HepG2 (cell line): ENCODE measurements around the gene CAB39. TPM values are rescaled to one million over a fixed set of nuclear protein-coding genes. Genes with fewer than 3 reads are reported as not detected.

Experiments used
- ATAC-seq: fragments of 200-7000 bp; cut with Tn5 transposase; 3 replicates; pipeline ENCODE4 v1.9.1; 2020; ENCODE audit warnings: mild to moderate bottlenecking, moderate library complexity
- BruUV-seq: library from RNA; stranded (reverse); fragments of 400-500 nt; replicated peaks from 2 replicates; lab custom pipeline; 2021; lab: Mats Ljungman, UMichigan
- CTCF ChIA-PET: fragments of 300-600 bp; formaldehyde crosslinking; extraction: SDS; loops from one replicate; lab custom pipeline; 2021; ENCODE audit warnings: low total read pairs, inconsistent platforms, low intra/inter-chr PET ratio; lab: Yijun Ruan, JAX
- POLR2A ChIA-PET: fragments of 350-600 bp; sonication (Branson Sonifier 250); formaldehyde crosslinking; loops from one replicate; lab custom pipeline; 2020; ENCODE audit warnings: antibody characterized with exemption, inconsistent platforms; lab: Yijun Ruan, JAX
- DNase-seq: peaks from one replicate; pipeline ENCODE4 v3.0.0-alpha.2; 2015; ENCODE audit warnings: low spot score
- FAIRE-seq: peaks from 3 replicates; lab custom pipeline; 2011; peaks lifted over from hg19 to GRCh38; lab: Jason Lieb, UNC
- H2AFZ ChIP-seq: one replicate; pipeline ENCODE4 v1.6.1; 2011; ENCODE audit warnings: low read length, inconsistent platforms
- H3K27ac ChIP-seq: fragments of 300-600 bp; 3 replicates; pipeline ENCODE4 v1.8.0; 2011; ENCODE audit warnings: mixed run types, mild to moderate bottlenecking, mixed read lengths, low read length, inconsistent platforms; ENCODE audit not compliant: insufficient read depth; ENCODE audit errors: extremely low read length
- H3K27me3 ChIP-seq, 2 experiments: fragments of 200-600 bp in 1 of 2; 2 replicates in 1 of 2; 3 replicates in 1 of 2; pipeline versions ENCODE4 v1.6.0 to v1.8.0; 2011; ENCODE audit warnings: low read length in 2 of 2, mild to moderate bottlenecking in 2 of 2, moderate library complexity in 2 of 2, inconsistent platforms in 1 of 2; ENCODE audit not compliant: insufficient read depth in 2 of 2, control insufficient read depth in 1 of 2
- H3K36me3 ChIP-seq, 2 experiments: fragments of 200-600 bp in 1 of 2; replicated peaks in 1 of 2; 2 replicates in 1 of 2; 3 replicates in 1 of 2; pipeline versions ENCODE4 v1.5.1 to v1.8.0; 2011; ENCODE audit warnings: low read length in 2 of 2, inconsistent platforms in 1 of 2; ENCODE audit not compliant: insufficient read depth in 2 of 2, control insufficient read depth in 1 of 2
- H3K4me1 ChIP-seq: 2 replicates; pipeline ENCODE4 v1.5.1; 2012; ENCODE audit warnings: low read length, inconsistent platforms; ENCODE audit not compliant: insufficient read depth
- H3K4me2 ChIP-seq: 2 replicates; pipeline ENCODE4 v1.6.0; 2011; ENCODE audit warnings: low read depth, low read length, inconsistent platforms
- H3K4me3 ChIP-seq, 3 experiments: fragments of 200-600 bp in 1 of 3; sonication (generic), shearing (Covaris generic) in 1 of 3; replicated peaks in 1 of 3; 2 replicates each; pipeline ENCODE4 v1.5.1; 2011 to 2016; ENCODE audit warnings: low read length in 3 of 3, inconsistent platforms in 2 of 3, low read depth in 2 of 3, mild to moderate bottlenecking in 2 of 3, control low read depth in 1 of 3, mixed read lengths in 1 of 3; ENCODE audit not compliant: insufficient read depth in 1 of 3
- H3K79me2 ChIP-seq: one replicate; pipeline ENCODE4 v1.6.1; 2011; ENCODE audit warnings: low read length, inconsistent platforms; ENCODE audit not compliant: insufficient read depth
- H3K9ac ChIP-seq: 2 replicates; pipeline ENCODE4 v1.6.0; 2011; ENCODE audit warnings: mild to moderate bottlenecking, low read depth, low read length, inconsistent platforms; ENCODE audit not compliant: insufficient read depth
- H3K9me3 ChIP-seq: 2 replicates; pipeline ENCODE4 v1.5.1; 2012; ENCODE audit warnings: mild to moderate bottlenecking, low read length
- H4K20me1 ChIP-seq: 2 replicates; pipeline ENCODE4 v1.6.0; 2011; ENCODE audit warnings: inconsistent platforms, mild to moderate bottlenecking, low read length, moderate library complexity; ENCODE audit not compliant: insufficient read depth
- KAT2B ChIP-seq: fragments of 150-350 bp; IDR thresholded peaks from 2 replicates; pipeline ENCODE4 v1.6.1; 2014; ENCODE audit warnings: low read depth, low read length, borderline replicate concordance
- NR3C1 ChIP-seq: sonication (generic); formaldehyde crosslinking; IDR thresholded peaks from 2 replicates; pipeline ENCODE4 v1.4.0; 2020; ENCODE audit warnings: missing genetic modification reagents
- SRSF4 ChIP-seq: fragments of 200-400 bp; formaldehyde crosslinking; IDR thresholded peaks from one replicate; pipeline ENCODE4 v1.6.1; 2018; ENCODE audit warnings: mild to moderate bottlenecking, low read depth, low read length, moderate library complexity; ENCODE audit not compliant: poor library complexity, severe bottlenecking
- ZNF552 ChIP-seq: sonication (generic); formaldehyde crosslinking; IDR thresholded peaks from 2 replicates; pipeline ENCODE4 v1.9.0; 2022; ENCODE audit warnings: missing genetic modification reagents, mild to moderate bottlenecking, borderline replicate concordance
- ZNF790 ChIP-seq: sonication (generic); formaldehyde crosslinking; IDR thresholded peaks from 2 replicates; pipeline ENCODE4 v1.8.0; 2022; ENCODE audit warnings: missing genetic modification reagents, mild to moderate bottlenecking, borderline replicate concordance
- WGBS: methylation state at CpG from one replicate; pipeline ENCODE4 v1.1.6; 2017; ENCODE audit warnings: low lambda C conversion rate; 5-methylcytosine and 5-hydroxymethylcytosine counted together
- in situ Hi-C: cut with HindIII; loops from 2 replicates; pipeline ENCODE4 v1.10.0; 2017; ENCODE audit warnings: low pct_unique_long_range_greater_than_20kb; ENCODE audit not compliant: extremely low pct_ligation_motif_present
- intact Hi-C: fragments of 100-400 bp; cut with micrococcal nuclease; formaldehyde crosslinking; loops from one replicate; pipeline ENCODE4 v1.10.0; 2022; ENCODE audit not compliant: unreplicated experiment
- polyA plus RNA-seq, 8 experiments: library from polyadenylated mRNA; depleted of rRNA in 3 of 8; stranded (reverse) in 7 of 8; unstranded in 1 of 8; fragments of >200 nt; fragmentation: Illumina TruSeq in 4 of 8; extraction: Trizol in 4 of 8; gene quantifications; 2 replicates each; pipeline versions ENCODE4 v1.2.1 to v1.2.3, GENCODE V29; 2011 to 2016; ENCODE audit warnings: low read depth in 4 of 8, missing spikeins in 1 of 8, mixed read lengths in 1 of 8; ENCODE audit not compliant: insufficient read depth in 1 of 8
- total RNA-seq, 5 experiments: library from RNA; depleted of rRNA; stranded (reverse); fragments of >200 nt; fragmentation: Illumina TruSeq; extraction: Trizol; gene quantifications; 2 replicates each; pipeline ENCODE4 v1.2.3, GENCODE V29; 2016; ENCODE audit warnings: low read depth in 1 of 5
- TF ChIP-seq, protein P1 (sequence below): sonication (generic); formaldehyde crosslinking; IDR thresholded peaks from 2 replicates; pipeline ENCODE4 v1.5.1; 2020; ENCODE audit warnings: missing genetic modification reagents, mild to moderate bottlenecking, borderline replicate concordance
- TF ChIP-seq, protein P2 (sequence below): sonication (generic); formaldehyde crosslinking; conservative IDR thresholded peaks from 2 replicates; pipeline ENCODE4 v1.4.0; 2020; ENCODE audit warnings: missing genetic modification reagents
- TF ChIP-seq, protein P3 (sequence below): sonication (generic); formaldehyde crosslinking; IDR thresholded peaks from 2 replicates; pipeline ENCODE4 v1.5.0; 2020; ENCODE audit warnings: missing genetic modification reagents, mild to moderate bottlenecking, borderline replicate concordance
- TF ChIP-seq, protein P4 (sequence below), 2 experiments: sonication (generic) in 1 of 2; formaldehyde crosslinking in 1 of 2; IDR thresholded peaks; 2 replicates each; pipeline versions ENCODE4 v1.4.0 to v1.6.1; 2016 to 2020; ENCODE audit warnings: borderline replicate concordance in 1 of 2, low read depth in 1 of 2, mild to moderate bottlenecking in 1 of 2, missing genetic modification reagents in 1 of 2
- TF ChIP-seq, protein P5 (sequence below), 2 experiments: sonication (generic) in 1 of 2; formaldehyde crosslinking in 1 of 2; IDR thresholded peaks; 2 replicates each; pipeline versions ENCODE4 v1.5.1 to v1.6.1; 2011 to 2020; ENCODE audit warnings: borderline replicate concordance in 1 of 2, low read depth in 1 of 2, low read length in 1 of 2, mild to moderate bottlenecking in 1 of 2, missing genetic modification reagents in 1 of 2, moderate library complexity in 1 of 2

The CAB39 gene
- total and polyA plus RNA-seq, 2 of the 13 experiments (the other 11 are each of a cell fraction or from before 2014, with no cell fraction given) = 19.3 to 45.3 TPM

DNA sequence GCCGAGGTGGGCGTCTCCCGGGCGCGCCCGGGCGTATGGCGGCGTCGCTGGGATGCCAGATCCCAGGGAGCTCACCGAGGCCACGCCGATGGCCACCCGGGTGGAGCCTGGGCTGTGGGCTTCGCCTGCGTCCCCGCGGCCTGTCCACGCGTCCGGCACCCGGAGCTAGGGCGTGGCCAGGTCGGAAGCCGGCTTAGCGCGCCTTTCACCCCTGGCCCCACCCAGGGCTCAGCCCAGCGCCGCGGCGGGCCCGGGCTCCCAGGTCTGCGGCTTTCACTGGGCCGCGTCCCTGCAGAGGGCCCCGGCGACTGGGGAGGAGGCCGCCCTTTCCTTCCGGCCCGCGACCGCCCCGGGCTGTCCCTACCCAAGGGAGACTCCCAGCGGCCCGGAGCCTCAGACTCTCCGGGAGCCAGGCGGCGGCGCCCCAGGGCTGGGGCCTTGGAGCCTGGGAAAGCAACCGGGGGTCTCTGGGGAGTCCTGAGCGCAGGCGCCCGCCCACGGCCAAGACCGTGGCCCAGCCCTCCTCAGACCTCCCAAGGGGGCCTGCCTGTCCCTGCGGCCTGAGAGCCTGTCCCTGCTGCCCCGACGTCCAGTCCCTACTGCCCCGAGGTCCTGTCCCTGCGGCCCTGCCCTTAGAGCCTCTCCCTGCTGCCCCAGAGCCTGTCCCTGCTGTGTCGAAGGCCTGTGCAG lies 115.8 kb downstream of the CAB39 start:
- peaks cover 7% of the 10 kb centered on the region; the same call in 1 of the 2 replicates for H3K9me3 ChIP-seq
- no peak overlapping the region for H3K4me2 ChIP-seq
- in situ Hi-C loops = no loop called here
- no peak overlapping the region for H2AFZ ChIP-seq
- H4K20me1 ChIP-seq = no peaks in the 10 kb centered on the region
- H3K27me3 ChIP-seq = peaks cover 2 to 48% of the 10 kb centered on the region in 2 experiments; a peak in 4 of 5 replicates
- BruUV-seq = no TSS peak
- ChIA-PET POLR2A (no interaction called here), CTCF (no interaction called here)
- no peaks in the 10 kb centered on the region for H3K36me3 ChIP-seq
- ATAC-seq (no peak), FAIRE-seq (no peak), DNase-seq (no peak)
- WGBS = 77% methylated on average over 18 of the region's 61 CpGs
- intact Hi-C loops = no loop called here
- H3K4me3 ChIP-seq = no peak overlapping the region
- no peak overlapping the region for H3K27ac ChIP-seq
- no peaks in the 10 kb centered on the region for H3K79me2 ChIP-seq
- no peak overlapping the region for H3K9ac ChIP-seq
- no peaks in the 10 kb centered on the region for H3K4me1 ChIP-seq
- TF ChIP-seq, protein P1, sequence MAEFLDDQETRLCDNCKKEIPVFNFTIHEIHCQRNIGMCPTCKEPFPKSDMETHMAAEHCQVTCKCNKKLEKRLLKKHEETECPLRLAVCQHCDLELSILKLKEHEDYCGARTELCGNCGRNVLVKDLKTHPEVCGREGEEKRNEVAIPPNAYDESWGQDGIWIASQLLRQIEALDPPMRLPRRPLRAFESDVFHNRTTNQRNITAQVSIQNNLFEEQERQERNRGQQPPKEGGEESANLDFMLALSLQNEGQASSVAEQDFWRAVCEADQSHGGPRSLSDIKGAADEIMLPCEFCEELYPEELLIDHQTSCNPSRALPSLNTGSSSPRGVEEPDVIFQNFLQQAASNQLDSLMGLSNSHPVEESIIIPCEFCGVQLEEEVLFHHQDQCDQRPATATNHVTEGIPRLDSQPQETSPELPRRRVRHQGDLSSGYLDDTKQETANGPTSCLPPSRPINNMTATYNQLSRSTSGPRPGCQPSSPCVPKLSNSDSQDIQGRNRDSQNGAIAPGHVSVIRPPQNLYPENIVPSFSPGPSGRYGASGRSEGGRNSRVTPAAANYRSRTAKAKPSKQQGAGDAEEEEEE = no peak
- TF ChIP-seq, protein P2, sequence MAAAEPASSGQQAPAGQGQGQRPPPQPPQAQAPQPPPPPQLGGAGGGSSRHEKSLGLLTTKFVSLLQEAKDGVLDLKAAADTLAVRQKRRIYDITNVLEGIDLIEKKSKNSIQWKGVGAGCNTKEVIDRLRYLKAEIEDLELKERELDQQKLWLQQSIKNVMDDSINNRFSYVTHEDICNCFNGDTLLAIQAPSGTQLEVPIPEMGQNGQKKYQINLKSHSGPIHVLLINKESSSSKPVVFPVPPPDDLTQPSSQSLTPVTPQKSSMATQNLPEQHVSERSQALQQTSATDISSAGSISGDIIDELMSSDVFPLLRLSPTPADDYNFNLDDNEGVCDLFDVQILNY (CRISPR knock-in tag) = no peak
- TF ChIP-seq, protein P3, sequence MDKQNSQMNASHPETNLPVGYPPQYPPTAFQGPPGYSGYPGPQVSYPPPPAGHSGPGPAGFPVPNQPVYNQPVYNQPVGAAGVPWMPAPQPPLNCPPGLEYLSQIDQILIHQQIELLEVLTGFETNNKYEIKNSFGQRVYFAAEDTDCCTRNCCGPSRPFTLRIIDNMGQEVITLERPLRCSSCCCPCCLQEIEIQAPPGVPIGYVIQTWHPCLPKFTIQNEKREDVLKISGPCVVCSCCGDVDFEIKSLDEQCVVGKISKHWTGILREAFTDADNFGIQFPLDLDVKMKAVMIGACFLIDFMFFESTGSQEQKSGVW (CRISPR knock-in tag) = no peak
- TF ChIP-seq ZNF790 (CRISPR knock-in tag) (no peak), NR3C1 (CRISPR knock-in tag) (no peak), SRSF4 (no peak), ZNF552 (CRISPR knock-in tag) (no peak), KAT2B (no peak)
- TF ChIP-seq, protein P4, sequence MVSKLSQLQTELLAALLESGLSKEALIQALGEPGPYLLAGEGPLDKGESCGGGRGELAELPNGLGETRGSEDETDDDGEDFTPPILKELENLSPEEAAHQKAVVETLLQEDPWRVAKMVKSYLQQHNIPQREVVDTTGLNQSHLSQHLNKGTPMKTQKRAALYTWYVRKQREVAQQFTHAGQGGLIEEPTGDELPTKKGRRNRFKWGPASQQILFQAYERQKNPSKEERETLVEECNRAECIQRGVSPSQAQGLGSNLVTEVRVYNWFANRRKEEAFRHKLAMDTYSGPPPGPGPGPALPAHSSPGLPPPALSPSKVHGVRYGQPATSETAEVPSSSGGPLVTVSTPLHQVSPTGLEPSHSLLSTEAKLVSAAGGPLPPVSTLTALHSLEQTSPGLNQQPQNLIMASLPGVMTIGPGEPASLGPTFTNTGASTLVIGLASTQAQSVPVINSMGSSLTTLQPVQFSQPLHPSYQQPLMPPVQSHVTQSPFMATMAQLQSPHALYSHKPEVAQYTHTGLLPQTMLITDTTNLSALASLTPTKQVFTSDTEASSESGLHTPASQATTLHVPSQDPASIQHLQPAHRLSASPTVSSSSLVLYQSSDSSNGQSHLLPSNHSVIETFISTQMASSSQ (IDR thresholded peaks at IDR 0.05; ENCODE audit: low read depth) = no peak
- TF ChIP-seq, protein P4 (CRISPR knock-in tag; IDR thresholded peaks at IDR 0.05; ENCODE audit: borderline replicate concordance) = no peak
- TF ChIP-seq, protein P5, sequence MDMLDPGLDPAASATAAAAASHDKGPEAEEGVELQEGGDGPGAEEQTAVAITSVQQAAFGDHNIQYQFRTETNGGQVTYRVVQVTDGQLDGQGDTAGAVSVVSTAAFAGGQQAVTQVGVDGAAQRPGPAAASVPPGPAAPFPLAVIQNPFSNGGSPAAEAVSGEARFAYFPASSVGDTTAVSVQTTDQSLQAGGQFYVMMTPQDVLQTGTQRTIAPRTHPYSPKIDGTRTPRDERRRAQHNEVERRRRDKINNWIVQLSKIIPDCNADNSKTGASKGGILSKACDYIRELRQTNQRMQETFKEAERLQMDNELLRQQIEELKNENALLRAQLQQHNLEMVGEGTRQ (IDR thresholded peaks at IDR 0.05; ENCODE audit: low read depth, low read length) = no peak
- TF ChIP-seq, protein P5 (CRISPR knock-in tag; IDR thresholded peaks at IDR 0.05; ENCODE audit: borderline replicate concordance) = no peak
